Subcutaneous abdominal adipose tissue (tissue), 5 donors: Measurements from ENCODE around the gene BEST3.

Experiments
- H3K27ac ChIP-seq: one replicate; pipeline ENCODE4 v1.7.0; 2013; ENCODE audit warnings: low read depth, mild to moderate bottlenecking, inconsistent platforms, low read length, moderate library complexity
- H3K27me3 ChIP-seq, 5 donors: one replicate each; pipeline ENCODE4 v1.7.0; 2013; ENCODE audit warnings: low read length in 5 of 5, inconsistent platforms in 1 of 5; ENCODE audit not compliant: control insufficient read depth in 5 of 5, insufficient read depth in 4 of 5
- H3K36me3 ChIP-seq, 5 donors: one replicate each; pipeline ENCODE4 v1.7.0; 2013; ENCODE audit warnings: low read length in 5 of 5; ENCODE audit not compliant: control insufficient read depth in 5 of 5, insufficient read depth in 5 of 5
- H3K4me1 ChIP-seq, 5 donors: one replicate each; pipeline ENCODE4 v1.7.0; 2013; ENCODE audit warnings: low read length in 5 of 5, mild to moderate bottlenecking in 3 of 5, moderate library complexity in 1 of 5; ENCODE audit not compliant: control insufficient read depth in 5 of 5, insufficient read depth in 5 of 5
- H3K4me3 ChIP-seq, 5 donors: one replicate each; pipeline ENCODE4 v1.7.0; 2013; ENCODE audit warnings: low read length in 5 of 5, low read depth in 1 of 5
- H3K9ac ChIP-seq, 5 donors: one replicate each; pipeline ENCODE4 v1.7.0; 2013; ENCODE audit warnings: low read length in 5 of 5, mild to moderate bottlenecking in 4 of 5, moderate library complexity in 3 of 5
- H3K9me3 ChIP-seq, 5 donors: one replicate each; pipeline ENCODE4 v1.7.0; 2013; ENCODE audit warnings: low read length in 5 of 5; ENCODE audit not compliant: control insufficient read depth in 5 of 5
- donor health status: healthy.
- donor health status: healthy.
- donor health status: healthy.
- donor health status: healthy.
- donor health status: healthy.

BEST3 gene

GRCh38 chr12:69688471-69689427 is 10.4 kb downstream of the BEST3 start:
- H3K36me3 ChIP-seq = no peaks in the 10 kb centered on the region
- H3K27ac ChIP-seq = no peak overlapping the region
- H3K27me3 ChIP-seq = no peaks in the 10 kb centered on the region
- peaks cover 2 to 14% (median 9%) of the 10 kb centered on the region in 5 donors for H3K4me1 ChIP-seq
- H3K4me3 ChIP-seq = no peak overlapping the region
- H3K9me3 ChIP-seq = no peaks in the 10 kb centered on the region
- H3K9ac ChIP-seq = peak overlapping the region in 1 of 5 donors; percentile 43

GRCh38 chr12:69688021-69688420 is 11.1 kb downstream of the BEST3 start:
- no peak overlapping the region for H3K4me3 ChIP-seq
- H3K27me3 ChIP-seq = no peaks in the 10 kb centered on the region
- no peak overlapping the region for H3K27ac ChIP-seq
- H3K9me3 ChIP-seq = no peaks in the 10 kb centered on the region
- H3K36me3 ChIP-seq = no peaks in the 10 kb centered on the region
- no peak overlapping the region for H3K9ac ChIP-seq
- peaks cover 2 to 14% (median 9%) of the 10 kb centered on the region in 5 donors for H3K4me1 ChIP-seq

DNA sequence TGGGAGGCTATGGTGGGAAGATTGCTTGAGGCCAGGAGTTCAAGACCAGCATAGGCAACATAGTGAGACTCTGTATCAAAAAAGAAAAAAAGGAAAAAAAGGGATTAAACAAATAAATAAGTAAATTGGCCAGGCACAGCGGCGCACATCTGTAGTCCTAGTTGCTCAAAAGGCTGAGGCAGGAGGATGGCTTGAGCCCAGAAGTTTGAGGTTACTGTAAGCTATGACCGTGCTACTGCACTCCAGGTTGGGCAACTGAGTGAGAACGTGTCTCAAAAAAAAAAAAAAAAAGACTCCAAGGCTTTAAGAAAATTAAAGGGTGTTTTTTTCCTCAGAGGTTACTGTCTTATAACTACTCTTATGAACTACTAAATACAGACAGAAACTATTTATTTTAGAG is 11.7 kb downstream of the BEST3 start:
- Histone ChIP-seq H3K27ac (no peak overlapping the region), H3K4me3 (no peak overlapping the region), H3K36me3 (no peaks in the 10 kb centered on the region), H3K9me3 (no peaks in the 10 kb centered on the region), H3K27me3 (no peaks in the 10 kb centered on the region), H3K9ac (no peak overlapping the region), H3K4me1 (peaks cover 2 to 14% (median 9%) of the 10 kb centered on the region in 5 donors)

- Histone ChIP-seq H3K27ac (no peak overlapping the region), H3K36me3 (no peaks in the 10 kb centered on the region), H3K4me3 (no peak overlapping the region), H3K9me3 (no peaks in the 10 kb centered on the region), H3K4me1 (peaks cover 2 to 14% (median 9%) of the 10 kb centered on the region in 5 donors), H3K9ac (no peak overlapping the region), H3K27me3 (no peaks in the 10 kb centered on the region)
These were observed 12.4 kb downstream of the BEST3 start for GRCh38 chr12:69686731-69687130.

DNA sequence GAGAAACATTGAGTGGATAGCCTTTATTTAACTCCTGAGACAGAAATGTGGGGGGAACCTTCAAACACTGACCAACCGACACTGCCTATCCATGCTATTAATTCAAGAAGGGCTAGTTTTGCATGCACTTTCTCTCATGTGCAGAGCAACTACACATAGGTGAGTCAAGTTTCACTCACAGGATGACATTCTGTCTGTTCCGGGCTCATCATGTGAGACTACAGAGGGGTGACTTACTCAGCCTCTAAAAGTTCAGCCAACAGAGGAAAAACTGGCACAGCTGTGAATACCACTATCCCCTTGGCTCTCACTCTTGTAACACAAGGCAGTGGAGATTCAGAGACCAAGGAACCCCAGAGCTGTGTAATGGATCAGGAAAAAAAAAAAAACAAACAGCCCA is 13.3 kb downstream of the BEST3 start:
- H3K9me3 ChIP-seq = no peaks in the 10 kb centered on the region
- no peak overlapping the region for H3K27ac ChIP-seq
- no peaks in the 10 kb centered on the region for H3K27me3 ChIP-seq
- peaks cover 2 to 14% (median 9%) of the 10 kb centered on the region in 5 donors for H3K4me1 ChIP-seq
- H3K36me3 ChIP-seq = no peaks in the 10 kb centered on the region
- no peak overlapping the region for H3K4me3 ChIP-seq
- no peak overlapping the region for H3K9ac ChIP-seq

DNA sequence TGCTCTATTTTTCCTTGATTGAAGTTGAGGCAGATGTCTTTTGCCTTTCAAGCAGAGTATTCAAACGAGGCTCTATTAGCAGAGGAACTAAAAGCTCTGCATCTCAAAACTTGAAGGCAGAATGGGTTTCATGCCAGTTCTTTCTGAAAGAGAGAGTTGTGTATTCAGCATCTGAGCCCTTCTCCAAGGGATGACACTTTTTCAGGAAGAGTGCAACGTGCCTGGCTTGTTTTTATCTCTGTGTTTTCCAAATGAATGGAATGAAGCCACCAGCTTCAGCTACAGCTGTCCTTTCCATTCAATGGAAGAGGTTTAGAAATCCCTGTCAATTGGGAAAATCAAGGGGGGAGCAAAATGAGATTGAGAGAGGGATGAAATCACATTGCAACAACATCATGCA is 14.6 kb downstream of the BEST3 start:
- H3K4me3 ChIP-seq = no peak overlapping the region
- H3K9me3 ChIP-seq = no peaks in the 10 kb centered on the region
- no peaks in the 10 kb centered on the region for H3K27me3 ChIP-seq
- no peak overlapping the region for H3K9ac ChIP-seq
- peaks cover 2 to 11% (median 9%) of the 10 kb centered on the region in 5 donors for H3K4me1 ChIP-seq
- no peak overlapping the region for H3K27ac ChIP-seq
- no peaks in the 10 kb centered on the region for H3K36me3 ChIP-seq

GRCh38 chr12:69682110-69682755 is 16.9 kb downstream of the BEST3 start:
- Histone ChIP-seq H3K9ac (no peak overlapping the region), H3K9me3 (no peaks in the 10 kb centered on the region), H3K27me3 (no peaks in the 10 kb centered on the region), H3K4me3 (no peak overlapping the region), H3K36me3 (no peaks in the 10 kb centered on the region), H3K4me1 (peaks cover 0 to 6% (median 0%) of the 10 kb centered on the region in 5 donors), H3K27ac (no peak overlapping the region)

DNA sequence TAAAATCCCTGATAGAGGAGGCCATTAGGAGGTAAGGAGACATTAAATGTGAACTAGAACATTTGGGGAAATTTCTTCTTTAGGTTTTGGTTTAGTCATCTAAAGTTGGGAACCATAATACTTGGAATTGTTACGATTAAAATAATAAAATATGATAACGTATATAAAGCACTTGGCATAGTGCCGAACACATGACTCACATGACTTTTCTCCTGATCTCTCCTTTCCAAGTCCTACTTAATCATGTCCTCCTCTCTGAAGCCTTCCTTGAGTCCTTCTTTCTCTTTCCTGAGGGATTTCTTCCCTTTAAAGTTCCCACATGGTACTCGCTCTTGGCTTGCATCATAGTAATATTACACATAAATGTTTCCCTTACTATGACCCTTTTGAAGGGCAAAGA is 20.0 kb downstream of the BEST3 start:
- Histone ChIP-seq H3K9ac (no peak overlapping the region), H3K4me1 (no peaks in the 10 kb centered on the region), H3K36me3 (no peaks in the 10 kb centered on the region), H3K9me3 (no peaks in the 10 kb centered on the region), H3K27ac (no peak overlapping the region), H3K4me3 (no peak overlapping the region), H3K27me3 (no peaks in the 10 kb centered on the region)

- no peaks in the 10 kb centered on the region for H3K36me3 ChIP-seq
These were observed 22.7 kb downstream of the BEST3 start for GRCh38 chr12:69676257-69677012.

More at GRCh38 chr12:69676257-69677012, 22.7 kb downstream of the BEST3 start:
- Histone ChIP-seq H3K4me1 (peaks cover 0 to 8% (median 4%) of the 10 kb centered on the region in 5 donors), H3K9ac (no peak overlapping the region), H3K9me3 (no peaks in the 10 kb centered on the region), H3K27me3 (no peaks in the 10 kb centered on the region), H3K27ac (no peak overlapping the region), H3K4me3 (no peak overlapping the region)
